Stimulated activated CD4-positive, alpha-beta T cell treated with anti-CD3 and anti-CD28 coated beads, Interleukin-12 subunit alpha, Interleukin-12 subunit beta, amount 100 ng/mL, for 4 hours (primary cell): ENCODE measurements around the gene CRNN.

ENCODE experiments used
- DNase-seq: peaks from one replicate; pipeline ENCODE4 v3.0.0-alpha.2; 2020

Gene CRNN

GRCh38 chr1:152415454-152416227, 1.6 kb upstream of the CRNN start:
- DNase-seq, result no peak

GRCh38 chr1:152412756-152413155, 1.3 kb downstream of the CRNN start:
- DNase-seq, result no peak

GRCh38 chr1:152411134-152411533, 2.9 kb downstream of the CRNN start:
- no peak for DNase-seq

GRCh38 chr1:152410599-152410998, 3.5 kb downstream of the CRNN start:
- no peak for DNase-seq

GRCh38 chr1:152410028-152410427, 4.0 kb downstream of the CRNN start:
- no peak for DNase-seq

GRCh38 chr1:152408664-152409063, 5.4 kb downstream of the CRNN start:
- no peak for DNase-seq

- DNase-seq, result no peak
These were observed 15.0 kb downstream of the CRNN start for GRCh38 chr1:152398812-152399698.

GRCh38 chr1:152397474-152397873, 16.6 kb downstream of the CRNN start:
- no peak for DNase-seq

- DNase-seq, result no peak
These were observed 19.9 kb downstream of the CRNN start for GRCh38 chr1:152394151-152394550.

GRCh38 chr1:152392909-152393308, 21.2 kb downstream of the CRNN start:
- DNase-seq, result no peak

GRCh38 chr1:152388889-152389288, 25.2 kb downstream of the CRNN start:
- no peak for DNase-seq

- DNase-seq, result no peak
These were observed 27.1 kb downstream of the CRNN start for GRCh38 chr1:152386940-152387339.

- DNase-seq, result no peak
These were observed 33.1 kb downstream of the CRNN start for GRCh38 chr1:152380932-152381331.

GRCh38 chr1:152374451-152374850, 39.6 kb downstream of the CRNN start:
- no peak for DNase-seq

- no peak for DNase-seq
These were observed 41.4 kb downstream of the CRNN start for GRCh38 chr1:152372672-152373071.

GRCh38 chr1:152367436-152367835, 46.6 kb downstream of the CRNN start:
- DNase-seq, result no peak

- no peak for DNase-seq
These were observed 54.2 kb downstream of the CRNN start, which contains the start of gene FLG2 for GRCh38 chr1:152359906-152360305. Gene FLG2 (minus strand): TSS chr1:152360006. CDS start chr1:152358884, 1,122 bp downstream.
